H9 (cell line): ENCODE results near the gene PITPNM1. TPM values are rescaled to one million over a fixed set of nuclear protein-coding genes. Genes with fewer than 3 reads are reported as not detected.

ENCODE experiments used
- DNase-seq: peaks from one replicate; pipeline ENCODE4 v3.0.0-alpha.2; 2017
- H2AFZ ChIP-seq: one replicate; pipeline ENCODE4 v1.6.1; 2013; ENCODE audit warnings: mild to moderate bottlenecking, low read length, control low read depth, moderate library complexity
- H2AK5ac ChIP-seq: 2 replicates; pipeline ENCODE4 v1.6.1; 2013; ENCODE audit warnings: low read length, control low read depth, mixed read lengths; ENCODE audit not compliant: insufficient read length
- H2BK120ac ChIP-seq: one replicate; pipeline ENCODE4 v1.6.1; 2013; ENCODE audit warnings: low read depth, mild to moderate bottlenecking, low read length, control low read depth, inconsistent platforms; ENCODE audit not compliant: poor library complexity, severe bottlenecking
- H2BK12ac ChIP-seq: 2 replicates; pipeline ENCODE4 v1.6.1; 2013; ENCODE audit warnings: low read length, control low read depth, mixed read lengths, low read depth; ENCODE audit not compliant: insufficient read length
- H2BK15ac ChIP-seq: 2 replicates; pipeline ENCODE4 v1.6.1; 2013; ENCODE audit warnings: low read depth, low read length, control low read depth
- H2BK20ac ChIP-seq: one replicate; pipeline ENCODE4 v1.6.1; 2013; ENCODE audit warnings: low read depth, mild to moderate bottlenecking, low read length, control low read depth, inconsistent platforms; ENCODE audit not compliant: poor library complexity, severe bottlenecking
- H2BK5ac ChIP-seq: 2 replicates; pipeline ENCODE4 v1.6.1; 2013; ENCODE audit warnings: low read length, control low read depth, mixed read lengths; ENCODE audit not compliant: insufficient read length
- H3K14ac ChIP-seq: 2 replicates; pipeline ENCODE4 v1.6.1; 2013; ENCODE audit warnings: low read length, control low read depth; ENCODE audit not compliant: insufficient read depth
- H3K18ac ChIP-seq: 2 replicates; pipeline ENCODE4 v1.6.1; 2013; ENCODE audit warnings: low read depth, mild to moderate bottlenecking, mixed read lengths, low read length, control low read depth; ENCODE audit not compliant: insufficient read length
- H3K23ac ChIP-seq: 2 replicates; pipeline ENCODE4 v1.6.1; 2013; ENCODE audit warnings: low read length, control low read depth, mixed read lengths, low read depth; ENCODE audit not compliant: insufficient read length
- H3K23me2 ChIP-seq: 2 replicates; pipeline ENCODE4 v1.6.1; 2013; ENCODE audit warnings: low read depth, mild to moderate bottlenecking, mixed read lengths, low read length, control low read depth; ENCODE audit not compliant: insufficient read length, poor library complexity, severe bottlenecking
- H3K27ac ChIP-seq: 2 replicates; pipeline ENCODE4 v1.5.1; 2013; ENCODE audit warnings: low read length, control low read depth, mixed read lengths, low read depth; ENCODE audit not compliant: insufficient read length
- H3K27me3 ChIP-seq: 2 replicates; pipeline ENCODE4 v1.6.1; 2013; ENCODE audit warnings: low read length, control low read depth, inconsistent platforms; ENCODE audit not compliant: insufficient read depth
- H3K4ac ChIP-seq: 2 replicates; pipeline ENCODE4 v1.6.1; 2013; ENCODE audit warnings: low read depth, mild to moderate bottlenecking, control low read depth, inconsistent platforms, low read length, moderate library complexity
- H3K4me1 ChIP-seq: 2 replicates; pipeline ENCODE4 v1.6.1; 2013; ENCODE audit warnings: low read length, control low read depth, inconsistent platforms; ENCODE audit not compliant: insufficient read depth
- H3K4me2 ChIP-seq: 2 replicates; pipeline ENCODE4 v1.6.1; 2013; ENCODE audit warnings: low read length, control low read depth, mixed read lengths; ENCODE audit not compliant: insufficient read length, insufficient read depth
- H3K56ac ChIP-seq: 2 replicates; pipeline ENCODE4 v1.6.1; 2013; ENCODE audit warnings: low read depth, mild to moderate bottlenecking, mixed read lengths, low read length, control low read depth; ENCODE audit not compliant: insufficient read length
- H3K79me1 ChIP-seq: 2 replicates; pipeline ENCODE4 v1.6.1; 2013; ENCODE audit warnings: low read depth, mild to moderate bottlenecking, moderate library complexity, low read length, control low read depth, inconsistent platforms; ENCODE audit not compliant: insufficient read depth, poor library complexity, severe bottlenecking
- H3K79me2 ChIP-seq: 2 replicates; pipeline ENCODE4 v1.6.1; 2013; ENCODE audit warnings: low read length, control low read depth, inconsistent platforms; ENCODE audit not compliant: insufficient read depth
- H3K9ac ChIP-seq: 2 replicates; pipeline ENCODE4 v1.6.1; 2013; ENCODE audit warnings: low read length, control low read depth, mixed read lengths; ENCODE audit not compliant: insufficient read length; ENCODE audit errors: extremely low read depth
- H3K9me3 ChIP-seq: one replicate; pipeline ENCODE4 v1.6.1; 2013; ENCODE audit warnings: low read depth, low read length, inconsistent platforms; ENCODE audit not compliant: control insufficient read depth
- H3T11ph ChIP-seq: one replicate; pipeline ENCODE4 v1.6.1; 2013; ENCODE audit warnings: mild to moderate bottlenecking, low read length, control low read depth, inconsistent platforms
- H4K20me1 ChIP-seq: one replicate; pipeline ENCODE4 v1.6.1; 2013; ENCODE audit not compliant: control insufficient read depth, insufficient read length, insufficient read depth
- H4K5ac ChIP-seq: 2 replicates; pipeline ENCODE4 v1.6.1; 2013; ENCODE audit warnings: low read depth, mild to moderate bottlenecking, mixed read lengths, low read length, control low read depth; ENCODE audit not compliant: insufficient read length
- H4K8ac ChIP-seq: replicated peaks from 2 replicates; pipeline ENCODE4 v1.6.1; 2013; ENCODE audit warnings: low read length, control low read depth, mixed read lengths, low read depth; ENCODE audit not compliant: insufficient read length
- H4K91ac ChIP-seq: 2 replicates; pipeline ENCODE4 v1.6.1; 2013; ENCODE audit warnings: low read depth, mild to moderate bottlenecking, moderate library complexity, mixed read lengths, low read length, control low read depth; ENCODE audit not compliant: insufficient read length
- H3K27ac Mint-ChIP-seq, 3 experiments: 2 replicates in 2 of 3; 3 replicates in 1 of 3; pipeline ENCODE4 v1.8.0; 2020 to 2021; ENCODE audit warnings: mixed read lengths in 3 of 3, mild to moderate bottlenecking in 1 of 3, moderate library complexity in 1 of 3
- H3K27me3 Mint-ChIP-seq: 2 replicates; pipeline ENCODE4 v1.8.0; 2021; ENCODE audit warnings: low read depth, mild to moderate bottlenecking, moderate library complexity, mixed read lengths
- H3K36me3 Mint-ChIP-seq, 3 experiments: 2 replicates in 2 of 3; 3 replicates in 1 of 3; pipeline ENCODE4 v1.8.0; 2020 to 2021; ENCODE audit warnings: low read depth in 3 of 3, mixed read lengths in 3 of 3; ENCODE audit not compliant: insufficient read depth in 1 of 3
- H3K4me1 Mint-ChIP-seq, 2 experiments: 2 replicates each; pipeline ENCODE4 v1.8.0; 2020; ENCODE audit warnings: mixed read lengths in 2 of 2
- H3K4me3 Mint-ChIP-seq, 2 experiments: 2 replicates in 1 of 2; 3 replicates in 1 of 2; pipeline ENCODE4 v1.8.0; 2020 to 2021; ENCODE audit warnings: mild to moderate bottlenecking in 2 of 2, mixed read lengths in 2 of 2, moderate library complexity in 1 of 2
- H3K9me3 Mint-ChIP-seq, 2 experiments: 2 replicates in 1 of 2; 3 replicates in 1 of 2; pipeline ENCODE4 v1.8.0; 2020; ENCODE audit warnings: mild to moderate bottlenecking in 2 of 2, mixed read lengths in 2 of 2, moderate library complexity in 1 of 2
- WGBS: extraction: QIAGEN DNeasy Blood & Tissue Kit; methylation state at CpG from one replicate; pipeline ENCODE4 v1.1.7; 2013; ENCODE audit warnings: missing lambda C conversion rate, low lambda C conversion rate, mixed read lengths; ENCODE audit not compliant: insufficient read length; ENCODE audit errors: extremely low coverage; 5-methylcytosine and 5-hydroxymethylcytosine counted together
- total RNA-seq: library from RNA; stranded (reverse); gene quantifications from 2 replicates; pipeline ENCODE4 v1.2.1, GENCODE V29; 2021
- TF ChIP-seq, protein P1 (sequence below): fragments of 200-600 bp; sonication (generic); conservative IDR thresholded peaks from 3 replicates; pipeline ENCODE4 v1.8.0; 2021; ENCODE audit warnings: antibody characterized with exemption, mild to moderate bottlenecking

Gene PITPNM1
- total RNA-seq, 1 experiment from 2014 or later, result 43.5 TPM

DNA sequence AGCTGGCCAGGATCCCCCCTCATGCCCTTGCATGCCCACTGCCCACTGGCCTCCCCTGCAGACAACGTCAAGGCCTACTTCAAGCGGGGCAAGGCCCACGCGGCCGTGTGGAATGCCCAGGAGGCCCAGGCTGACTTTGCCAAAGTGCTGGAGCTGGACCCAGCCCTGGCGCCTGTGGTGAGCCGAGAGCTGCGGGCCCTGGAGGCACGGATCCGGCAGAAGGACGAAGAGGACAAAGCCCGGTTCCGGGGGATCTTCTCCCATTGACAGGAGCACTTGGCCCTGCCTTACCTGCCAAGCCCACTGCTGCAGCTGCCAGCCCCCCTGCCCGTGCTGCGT is 14.5 kb downstream of the PITPNM1 start:
- Mint-ChIP-seq H3K4me3 (no peak overlapping the region), H3K9me3 (no peaks in the 10 kb centered on the region), H3K27me3 (no peaks in the 10 kb centered on the region), H3K4me1 (peaks cover 6 to 7% of the 10 kb centered on the region in 2 experiments), H3K27ac (no peak overlapping the region; a peak in 1 of 7 replicates), H3K36me3 (peaks cover 4 to 32% (median 20%) of the 10 kb centered on the region in 3 experiments; a peak in 5 of 7 replicates)
- Histone ChIP-seq H3K56ac (no peak overlapping the region), H2BK120ac (no peak overlapping the region), H3K9ac (no peak overlapping the region), H2AK5ac (no peak overlapping the region), H3K4me2 (no peak overlapping the region), H3K18ac (no peak overlapping the region), H4K5ac (no peak overlapping the region), H3K23ac (no peak overlapping the region), H3K4ac (no peak overlapping the region), H3K27me3 (no peaks in the 10 kb centered on the region), H2AFZ (no peak overlapping the region), H4K20me1 (no peaks in the 10 kb centered on the region), H3K14ac (no peak overlapping the region), H2BK15ac (no peak overlapping the region), H2BK20ac (no peak overlapping the region), H3K79me1 (no peaks in the 10 kb centered on the region), H3K27ac (no peak overlapping the region), H3K23me2 (no peaks in the 10 kb centered on the region), H3K9me3 (no peaks in the 10 kb centered on the region), H3K4me1 (no peaks in the 10 kb centered on the region), H3K79me2 (no peaks in the 10 kb centered on the region), H4K91ac (no peak overlapping the region), H2BK12ac (no peak overlapping the region), H2BK5ac (no peak overlapping the region), H3T11ph (no peak overlapping the region), H4K8ac (no peak overlapping the region)
- DNase-seq, result no peak
- no CpG with 5 or more reads among the region's 15 CpGs for WGBS
- TF ChIP-seq, protein P1, sequence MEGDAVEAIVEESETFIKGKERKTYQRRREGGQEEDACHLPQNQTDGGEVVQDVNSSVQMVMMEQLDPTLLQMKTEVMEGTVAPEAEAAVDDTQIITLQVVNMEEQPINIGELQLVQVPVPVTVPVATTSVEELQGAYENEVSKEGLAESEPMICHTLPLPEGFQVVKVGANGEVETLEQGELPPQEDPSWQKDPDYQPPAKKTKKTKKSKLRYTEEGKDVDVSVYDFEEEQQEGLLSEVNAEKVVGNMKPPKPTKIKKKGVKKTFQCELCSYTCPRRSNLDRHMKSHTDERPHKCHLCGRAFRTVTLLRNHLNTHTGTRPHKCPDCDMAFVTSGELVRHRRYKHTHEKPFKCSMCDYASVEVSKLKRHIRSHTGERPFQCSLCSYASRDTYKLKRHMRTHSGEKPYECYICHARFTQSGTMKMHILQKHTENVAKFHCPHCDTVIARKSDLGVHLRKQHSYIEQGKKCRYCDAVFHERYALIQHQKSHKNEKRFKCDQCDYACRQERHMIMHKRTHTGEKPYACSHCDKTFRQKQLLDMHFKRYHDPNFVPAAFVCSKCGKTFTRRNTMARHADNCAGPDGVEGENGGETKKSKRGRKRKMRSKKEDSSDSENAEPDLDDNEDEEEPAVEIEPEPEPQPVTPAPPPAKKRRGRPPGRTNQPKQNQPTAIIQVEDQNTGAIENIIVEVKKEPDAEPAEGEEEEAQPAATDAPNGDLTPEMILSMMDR, result no peak
